HEK293 (cell line): ENCODE measurements around the gene ARL5A.

Experiments
- OSR2 ChIP-seq: fragments of 450-650 bp; formaldehyde crosslinking; IDR thresholded peaks from 2 replicates; pipeline ENCODE4 v1.5.1; 2016; ENCODE audit warnings: missing biosample characterization, missing genetic modification characterization
- TCF7L2 ChIP-seq: IDR thresholded peaks from 2 replicates; pipeline ENCODE4 v1.6.1; 2011; ENCODE audit warnings: low read depth, mild to moderate bottlenecking, inconsistent platforms, low read length, moderate library complexity, borderline replicate concordance
- YY1 ChIP-seq: fragments of 450-650 bp; formaldehyde crosslinking; IDR thresholded peaks from 2 replicates; pipeline ENCODE4 v1.5.1; 2018; ENCODE audit warnings: missing biosample characterization, missing genetic modification characterization
- ZBTB1 ChIP-seq: fragments of 450-650 bp; formaldehyde crosslinking; IDR thresholded peaks from 2 replicates; pipeline ENCODE4 v1.5.1; 2016; ENCODE audit warnings: missing biosample characterization, missing genetic modification characterization
- ZNF114 ChIP-seq: fragments of 450-650 bp; formaldehyde crosslinking; IDR thresholded peaks from 2 replicates; pipeline ENCODE4 v1.5.0; 2017; ENCODE audit warnings: missing biosample characterization, missing genetic modification characterization
- ZNF560 ChIP-seq: fragments of 450-650 bp; formaldehyde crosslinking; IDR thresholded peaks from 2 replicates; pipeline ENCODE4 v1.5.1; 2017; ENCODE audit warnings: missing biosample characterization, missing genetic modification characterization, borderline replicate concordance
- ZNF660 ChIP-seq: fragments of 450-650 bp; IDR thresholded peaks from 2 replicates; pipeline ENCODE4 v1.5.1; 2018; ENCODE audit warnings: missing biosample characterization, mild to moderate bottlenecking, missing genetic modification characterization
- TF ChIP-seq, protein P1 (sequence below): fragments of 450-650 bp; formaldehyde crosslinking; IDR thresholded peaks from 2 replicates; pipeline ENCODE4 v1.5.1; 2016; ENCODE audit warnings: missing biosample characterization, missing genetic modification characterization
- TF ChIP-seq, protein P2 (sequence below): fragments of 450-650 bp; formaldehyde crosslinking; IDR thresholded peaks from 2 replicates; pipeline ENCODE4 v1.5.1; 2017; ENCODE audit warnings: missing biosample characterization, mild to moderate bottlenecking, missing genetic modification characterization, moderate library complexity
- TF ChIP-seq, protein P3 (sequence below): fragments of 450-650 bp; formaldehyde crosslinking; IDR thresholded peaks from 2 replicates; pipeline ENCODE4 v1.5.1; 2016; ENCODE audit warnings: missing biosample characterization, missing genetic modification characterization
- TF ChIP-seq, protein P4 (sequence below): fragments of 450-650 bp; formaldehyde crosslinking; IDR thresholded peaks from 2 replicates; pipeline ENCODE4 v1.5.1; 2016; ENCODE audit warnings: missing biosample characterization, missing genetic modification characterization, borderline replicate concordance

DNA sequence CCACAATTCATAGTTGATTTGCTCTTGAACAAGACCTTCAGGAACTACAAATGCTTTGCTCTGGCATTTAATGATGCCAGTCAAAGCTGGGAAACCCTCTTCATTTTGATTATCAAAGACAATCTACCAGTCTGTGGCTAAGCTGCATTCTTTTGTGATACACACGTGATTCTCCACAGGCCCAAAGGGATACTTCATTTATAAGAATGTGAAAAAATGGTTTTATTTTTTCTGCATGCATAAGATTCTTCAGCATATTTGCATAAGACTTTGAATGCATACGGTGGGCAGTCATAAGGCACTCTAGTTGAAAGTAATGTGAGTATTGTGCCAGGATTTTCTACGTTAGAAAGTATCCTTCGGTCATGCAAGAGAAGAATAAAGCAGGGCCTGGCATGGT, 33.0 kb upstream of the ARL5A start:
- TF ChIP-seq ZNF660 (tag by site-specific recombination) (no peak), ZNF114 (tag by site-specific recombination) (no peak), TCF7L2 (no peak), OSR2 (tag by site-specific recombination) (no peak), ZBTB1 (tag by site-specific recombination) (no peak), ZNF560 (tag by site-specific recombination) (no peak), YY1 (no peak)
- TF ChIP-seq, protein P1, sequence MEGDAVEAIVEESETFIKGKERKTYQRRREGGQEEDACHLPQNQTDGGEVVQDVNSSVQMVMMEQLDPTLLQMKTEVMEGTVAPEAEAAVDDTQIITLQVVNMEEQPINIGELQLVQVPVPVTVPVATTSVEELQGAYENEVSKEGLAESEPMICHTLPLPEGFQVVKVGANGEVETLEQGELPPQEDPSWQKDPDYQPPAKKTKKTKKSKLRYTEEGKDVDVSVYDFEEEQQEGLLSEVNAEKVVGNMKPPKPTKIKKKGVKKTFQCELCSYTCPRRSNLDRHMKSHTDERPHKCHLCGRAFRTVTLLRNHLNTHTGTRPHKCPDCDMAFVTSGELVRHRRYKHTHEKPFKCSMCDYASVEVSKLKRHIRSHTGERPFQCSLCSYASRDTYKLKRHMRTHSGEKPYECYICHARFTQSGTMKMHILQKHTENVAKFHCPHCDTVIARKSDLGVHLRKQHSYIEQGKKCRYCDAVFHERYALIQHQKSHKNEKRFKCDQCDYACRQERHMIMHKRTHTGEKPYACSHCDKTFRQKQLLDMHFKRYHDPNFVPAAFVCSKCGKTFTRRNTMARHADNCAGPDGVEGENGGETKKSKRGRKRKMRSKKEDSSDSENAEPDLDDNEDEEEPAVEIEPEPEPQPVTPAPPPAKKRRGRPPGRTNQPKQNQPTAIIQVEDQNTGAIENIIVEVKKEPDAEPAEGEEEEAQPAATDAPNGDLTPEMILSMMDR (tag by site-specific recombination) = no peak
- TF ChIP-seq, protein P2, sequence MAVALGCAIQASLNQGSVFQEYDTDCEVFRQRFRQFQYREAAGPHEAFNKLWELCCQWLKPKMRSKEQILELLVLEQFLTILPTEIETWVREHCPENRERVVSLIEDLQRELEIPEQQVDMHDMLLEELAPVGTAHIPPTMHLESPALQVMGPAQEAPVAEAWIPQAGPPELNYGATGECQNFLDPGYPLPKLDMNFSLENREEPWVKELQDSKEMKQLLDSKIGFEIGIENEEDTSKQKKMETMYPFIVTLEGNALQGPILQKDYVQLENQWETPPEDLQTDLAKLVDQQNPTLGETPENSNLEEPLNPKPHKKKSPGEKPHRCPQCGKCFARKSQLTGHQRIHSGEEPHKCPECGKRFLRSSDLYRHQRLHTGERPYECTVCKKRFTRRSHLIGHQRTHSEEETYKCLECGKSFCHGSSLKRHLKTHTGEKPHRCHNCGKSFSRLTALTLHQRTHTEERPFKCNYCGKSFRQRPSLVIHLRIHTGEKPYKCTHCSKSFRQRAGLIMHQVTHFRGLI (tag by site-specific recombination) = no peak
- TF ChIP-seq, protein P3, sequence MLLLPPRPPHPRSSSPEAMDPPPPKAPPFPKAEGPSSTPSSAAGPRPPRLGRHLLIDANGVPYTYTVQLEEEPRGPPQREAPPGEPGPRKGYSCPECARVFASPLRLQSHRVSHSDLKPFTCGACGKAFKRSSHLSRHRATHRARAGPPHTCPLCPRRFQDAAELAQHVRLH (tag by site-specific recombination) = no peak
- TF ChIP-seq, protein P4, sequence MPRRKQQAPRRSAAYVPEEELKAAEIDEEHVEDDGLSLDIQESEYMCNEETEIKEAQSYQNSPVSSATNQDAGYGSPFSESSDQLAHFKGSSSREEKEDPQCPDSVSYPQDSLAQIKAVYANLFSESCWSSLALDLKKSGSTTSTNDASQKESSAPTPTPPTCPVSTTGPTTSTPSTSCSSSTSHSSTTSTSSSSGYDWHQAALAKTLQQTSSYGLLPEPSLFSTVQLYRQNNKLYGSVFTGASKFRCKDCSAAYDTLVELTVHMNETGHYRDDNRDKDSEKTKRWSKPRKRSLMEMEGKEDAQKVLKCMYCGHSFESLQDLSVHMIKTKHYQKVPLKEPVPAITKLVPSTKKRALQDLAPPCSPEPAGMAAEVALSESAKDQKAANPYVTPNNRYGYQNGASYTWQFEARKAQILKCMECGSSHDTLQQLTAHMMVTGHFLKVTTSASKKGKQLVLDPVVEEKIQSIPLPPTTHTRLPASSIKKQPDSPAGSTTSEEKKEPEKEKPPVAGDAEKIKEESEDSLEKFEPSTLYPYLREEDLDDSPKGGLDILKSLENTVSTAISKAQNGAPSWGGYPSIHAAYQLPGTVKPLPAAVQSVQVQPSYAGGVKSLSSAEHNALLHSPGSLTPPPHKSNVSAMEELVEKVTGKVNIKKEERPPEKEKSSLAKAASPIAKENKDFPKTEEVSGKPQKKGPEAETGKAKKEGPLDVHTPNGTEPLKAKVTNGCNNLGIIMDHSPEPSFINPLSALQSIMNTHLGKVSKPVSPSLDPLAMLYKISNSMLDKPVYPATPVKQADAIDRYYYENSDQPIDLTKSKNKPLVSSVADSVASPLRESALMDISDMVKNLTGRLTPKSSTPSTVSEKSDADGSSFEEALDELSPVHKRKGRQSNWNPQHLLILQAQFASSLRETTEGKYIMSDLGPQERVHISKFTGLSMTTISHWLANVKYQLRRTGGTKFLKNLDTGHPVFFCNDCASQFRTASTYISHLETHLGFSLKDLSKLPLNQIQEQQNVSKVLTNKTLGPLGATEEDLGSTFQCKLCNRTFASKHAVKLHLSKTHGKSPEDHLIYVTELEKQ = no peak
